CD4-positive, alpha-beta T cell (primary cell): ENCODE results near the gene MCRIP2. TPM values are rescaled to one million over a fixed set of nuclear protein-coding genes. Genes with fewer than 3 reads are reported as not detected.

Experiments
- ATAC-seq: fragments of 200-7000 bp; cut with Tn5 transposase; one replicate; pipeline ENCODE4 v1.10.0; 2022; ENCODE audit warnings: mild to moderate bottlenecking; ENCODE audit not compliant: poor library complexity
- CTCF ChIA-PET: fragments of 350-600 bp; sonication (Branson Sonifier 250); formaldehyde crosslinking; loops from one replicate; lab custom pipeline; 2021; ENCODE audit warnings: antibody characterized with exemption, inconsistent platforms; lab: Charles Lee
- POLR2A ChIA-PET: fragments of 350-600 bp; sonication (Branson Sonifier 250); formaldehyde crosslinking; loops from one replicate; lab custom pipeline; 2021; ENCODE audit warnings: antibody characterized with exemption, inconsistent platforms; lab: Charles Lee
- DNase-seq, 14 experiments: peaks; one replicate each; pipeline ENCODE4 v3.0.0-alpha.2; 2013 to 2020; ENCODE audit warnings: mixed read lengths in 2 of 14
- H3K27ac ChIP-seq, 2 donors: one replicate each; pipeline versions ENCODE4 v1.5.1 to v1.7.0; 2013; ENCODE audit warnings: low read length in 2 of 2, low read depth in 1 of 2, mild to moderate bottlenecking in 1 of 2
- H3K27me3 ChIP-seq, 2 experiments: 1 replicate in 1 of 2; 2 replicates in 1 of 2; pipeline versions ENCODE4 v1.6.1 to v1.7.0; 2013; ENCODE audit warnings: low read length in 2 of 2, control low read depth in 1 of 2, mild to moderate bottlenecking in 1 of 2, moderate library complexity in 1 of 2; ENCODE audit not compliant: insufficient read depth in 2 of 2, control insufficient read depth in 1 of 2
- H3K36me3 ChIP-seq: one replicate; pipeline ENCODE4 v1.6.1; 2013; ENCODE audit warnings: low read length, control low read depth; ENCODE audit not compliant: insufficient read depth
- H3K4me1 ChIP-seq: one replicate; pipeline ENCODE4 v1.6.1; 2013; ENCODE audit warnings: low read length, control low read depth; ENCODE audit not compliant: insufficient read depth
- H3K4me3 ChIP-seq: one replicate; pipeline ENCODE4 v1.5.1; 2013; ENCODE audit warnings: mild to moderate bottlenecking, low read length, moderate library complexity
- H3K9me3 ChIP-seq, 2 experiments: 1 replicate in 1 of 2; 2 replicates in 1 of 2; pipeline versions ENCODE4 v1.6.1 to v1.7.0; 2013; ENCODE audit warnings: low read length in 2 of 2, mild to moderate bottlenecking in 2 of 2, control low read depth in 1 of 2, moderate library complexity in 1 of 2; ENCODE audit not compliant: control insufficient read depth in 1 of 2, insufficient read depth in 1 of 2
- H3K27ac Mint-ChIP-seq: one replicate; pipeline ENCODE4 v1.8.0; 2020; ENCODE audit warnings: mixed read lengths
- H3K27me3 Mint-ChIP-seq: one replicate; pipeline ENCODE4 v1.8.0; 2021; ENCODE audit warnings: mixed read lengths
- H3K36me3 Mint-ChIP-seq: one replicate; pipeline ENCODE4 v1.8.0; 2021; ENCODE audit warnings: low read depth, mixed read lengths
- H3K4me1 Mint-ChIP-seq: one replicate; pipeline ENCODE4 v1.8.0; 2021; ENCODE audit warnings: low read depth, mixed read lengths
- H3K4me3 Mint-ChIP-seq: one replicate; pipeline ENCODE4 v1.8.0; 2020; ENCODE audit warnings: mild to moderate bottlenecking, mixed read lengths
- H3K9me3 Mint-ChIP-seq: one replicate; pipeline ENCODE4 v1.8.0; 2020; ENCODE audit warnings: mixed read lengths
- CTCF ChIP-seq: fragments of 200-600 bp; IDR thresholded peaks from one replicate; pipeline ENCODE4 v1.8.0; 2022; ENCODE audit warnings: antibody characterized with exemption, mild to moderate bottlenecking
- intact Hi-C, 2 experiments: fragments of 100-400 bp; cut with DNase I in 1 of 2; cut with micrococcal nuclease in 1 of 2; formaldehyde crosslinking; loops; one replicate each; pipeline versions ENCODE4 v1.15.1 to v1.9.0; 2023 to 2025; cut with DNase I, micrococcal nuclease
- total RNA-seq, 174 experiments: library from RNA in 2 of 174; stranded (reverse) in 2 of 174; gene quantifications; one replicate each; pipeline ENCODE4 v1.2.3 and lab custom pipeline; 2021 to 2026

The MCRIP2 gene
- total RNA-seq, 2 experiments from 2014 or later, result 11.4 to 14.6 TPM

- no peaks in the 10 kb centered on the region for H3K36me3 Mint-ChIP-seq
- no peaks in the 10 kb centered on the region for H3K36me3 ChIP-seq
- peaks cover 41% of the 10 kb centered on the region for H3K4me1 ChIP-seq
- no peaks in the 10 kb centered on the region for H3K4me1 Mint-ChIP-seq
- H3K27ac ChIP-seq, result no peak overlapping the region
- no peaks in the 10 kb centered on the region for H3K9me3 Mint-ChIP-seq
- H3K4me3 Mint-ChIP-seq, result peak overlapping the region; percentile 81
- no peaks in the 10 kb centered on the region for H3K9me3 ChIP-seq
- peak overlapping the region; percentile 30 for H3K27ac Mint-ChIP-seq
- ChIA-PET POLR2A (no interaction called here), CTCF (no interaction called here)
- no peak for TF ChIP-seq CTCF
- H3K27me3 ChIP-seq, result no peaks in the 10 kb centered on the region
- no peak overlapping the region for H3K4me3 ChIP-seq
- intact Hi-C loops, result no loop called here
- no peaks in the 10 kb centered on the region for H3K27me3 Mint-ChIP-seq
- ATAC-seq (no peak), DNase-seq (no peak)
Measured at GRCh38 chr16:644556-644955, 2.9 kb downstream of the MCRIP2 start.

- no peaks in the 10 kb centered on the region for H3K36me3 Mint-ChIP-seq
- no peak for TF ChIP-seq CTCF
- no peak overlapping the region for H3K27ac Mint-ChIP-seq
- Histone ChIP-seq H3K36me3 (no peaks in the 10 kb centered on the region), H3K4me1 (peaks cover 44% of the 10 kb centered on the region), H3K9me3 (no peaks in the 10 kb centered on the region), H3K4me3 (no peak overlapping the region), H3K27me3 (no peaks in the 10 kb centered on the region), H3K27ac (no peak overlapping the region)
- no peak overlapping the region for H3K4me3 Mint-ChIP-seq
- CTCF ChIA-PET, result no interaction called here
- H3K9me3 Mint-ChIP-seq, result no peaks in the 10 kb centered on the region
- ATAC-seq (no peak), DNase-seq (no peak)
- POLR2A ChIA-PET, result no interaction called here
- intact Hi-C loops, result no loop called here
- no peaks in the 10 kb centered on the region for H3K27me3 Mint-ChIP-seq
- no peaks in the 10 kb centered on the region for H3K4me1 Mint-ChIP-seq
Measured at GRCh38 chr16:645852-646678, 4.4 kb downstream of the MCRIP2 start.

- Histone ChIP-seq H3K36me3 (no peaks in the 10 kb centered on the region), H3K4me3 (no peak overlapping the region), H3K27ac (no peak overlapping the region), H3K27me3 (no peaks in the 10 kb centered on the region), H3K9me3 (no peaks in the 10 kb centered on the region), H3K4me1 (peaks cover 39% of the 10 kb centered on the region)
- TF ChIP-seq CTCF, result no peak
- POLR2A ChIA-PET, result interaction anchor here (1.7 to 2.0 kb wide), 2 partner anchors 21 to 49 kb away, joined by 6 to 8 read pairs; partner anchors contain the start of gene RHOT2
- Mint-ChIP-seq H3K4me1 (no peaks in the 10 kb centered on the region), H3K9me3 (no peaks in the 10 kb centered on the region), H3K27me3 (no peaks in the 10 kb centered on the region), H3K36me3 (no peaks in the 10 kb centered on the region), H3K27ac (no peak overlapping the region), H3K4me3 (peak overlapping the region; percentile 42)
- no peak for ATAC-seq
- CTCF ChIA-PET, result no interaction called here
- DNase-seq, result no peak
- intact Hi-C loops, result no loop called here
Measured at GRCh38 chr16:646679-647172, 5.1 kb downstream of the MCRIP2 start.
